Stimulated activated CD8-positive, alpha-beta memory T cell treated with anti-CD3 and anti-CD28 coated beads, Interleukin-15, amount 100 ng/mL, for 24 hours (primary cell): ENCODE results near the gene NEDD4L.

Experiments
- DNase-seq: peaks from one replicate; pipeline ENCODE4 v3.0.0-alpha.2; 2020; ENCODE audit warnings: low read depth

NEDD4L gene

DNA sequence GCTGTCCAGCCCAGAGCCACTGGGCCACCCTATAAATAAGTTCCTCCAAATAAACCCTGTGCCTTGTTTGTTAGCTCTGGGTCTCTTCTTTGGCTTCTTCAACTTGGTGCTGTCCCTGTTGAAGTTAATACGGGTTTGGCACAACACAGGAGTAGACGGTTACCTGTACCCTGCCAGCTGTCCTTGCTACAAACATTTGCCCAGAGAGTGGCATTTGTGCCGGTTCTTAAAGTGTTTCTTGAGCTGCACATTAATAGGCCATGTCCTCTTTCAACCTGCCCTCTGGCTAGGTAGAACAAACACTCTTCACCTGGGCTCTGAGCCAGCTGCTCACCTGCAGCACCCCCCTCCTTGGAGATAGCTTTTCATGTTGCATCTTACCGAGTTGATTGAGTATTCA lies 139.2 kb downstream of the NEDD4L start:
- no peak for DNase-seq

DNA sequence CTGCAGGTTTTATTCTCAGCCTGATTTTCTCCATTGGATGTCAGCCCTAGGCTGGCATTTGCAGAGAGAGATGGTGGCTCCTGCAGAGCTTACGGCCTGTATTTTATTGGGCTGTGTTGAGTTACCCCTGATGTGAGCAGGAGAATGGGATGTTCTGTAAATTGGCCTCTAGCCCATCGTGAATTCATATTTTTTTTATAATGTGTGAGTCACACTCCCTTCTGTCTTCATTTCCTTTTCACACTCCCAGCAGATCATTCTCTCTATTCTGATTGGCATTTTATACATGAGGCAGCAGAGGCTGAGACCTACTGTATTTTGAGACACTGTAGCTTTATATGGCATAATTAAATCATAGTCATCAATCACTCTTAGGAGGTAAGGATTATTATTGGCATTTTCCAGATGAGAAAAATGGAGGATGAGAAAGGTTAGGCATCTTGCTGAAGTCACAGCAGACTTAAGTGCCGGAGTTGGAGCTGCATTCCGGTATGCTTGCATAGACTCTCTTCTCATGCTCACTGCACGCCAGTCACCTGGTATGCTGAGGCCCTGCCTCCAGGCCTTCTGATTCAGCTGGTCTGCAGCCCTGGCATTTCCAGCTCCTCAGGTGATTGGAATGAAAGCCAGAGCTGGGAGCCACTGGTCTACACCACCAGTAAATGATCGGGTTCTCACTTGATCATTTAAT lies 142.4 kb downstream of the NEDD4L start:
- DNase-seq = no peak

GRCh38 chr18:58187674-58188073 lies 143.6 kb downstream of the NEDD4L start:
- no peak for DNase-seq

DNA sequence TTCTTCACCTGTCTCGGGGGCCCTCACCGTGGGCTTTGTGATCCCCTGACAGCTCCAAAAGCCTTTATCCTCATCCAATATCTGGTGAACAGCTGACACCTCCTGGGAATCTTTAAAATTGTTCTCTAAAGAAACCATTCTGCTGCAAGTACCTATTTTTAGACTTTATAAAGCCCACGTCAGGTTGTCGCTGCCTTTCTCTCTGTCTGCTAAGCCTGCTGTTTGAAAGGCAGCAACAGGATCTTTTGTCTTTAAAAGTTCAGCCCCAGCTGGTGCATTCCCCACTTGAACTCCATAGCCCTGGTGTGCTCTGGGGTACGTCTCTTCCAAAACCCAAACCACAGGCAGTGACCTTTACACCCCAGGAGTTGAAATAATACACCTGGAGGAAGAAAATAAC lies 145.0 kb downstream of the NEDD4L start:
- no peak for DNase-seq

- no peak for DNase-seq
Measured at GRCh38 chr18:58190842-58191530, 147.0 kb downstream of the NEDD4L start.

DNA sequence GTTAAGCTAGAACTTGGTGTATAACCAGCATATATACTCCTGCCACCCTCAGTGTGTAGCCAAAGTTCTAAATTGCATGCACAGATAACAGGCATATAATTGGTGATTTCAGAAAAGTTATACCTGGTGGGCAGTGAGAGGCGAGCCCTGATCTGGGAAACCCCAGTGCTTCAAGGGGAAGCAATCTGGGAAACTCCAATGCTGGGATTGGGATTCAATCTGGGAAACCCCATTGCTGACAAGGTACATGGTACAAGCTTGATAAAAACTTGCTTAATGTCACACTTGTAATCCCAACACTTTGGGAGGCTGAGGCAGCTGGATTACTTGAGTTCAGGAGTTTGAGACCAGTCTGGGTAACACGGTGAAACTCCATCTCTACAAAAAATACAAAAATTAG lies 147.6 kb downstream of the NEDD4L start:
- DNase-seq = no peak

DNA sequence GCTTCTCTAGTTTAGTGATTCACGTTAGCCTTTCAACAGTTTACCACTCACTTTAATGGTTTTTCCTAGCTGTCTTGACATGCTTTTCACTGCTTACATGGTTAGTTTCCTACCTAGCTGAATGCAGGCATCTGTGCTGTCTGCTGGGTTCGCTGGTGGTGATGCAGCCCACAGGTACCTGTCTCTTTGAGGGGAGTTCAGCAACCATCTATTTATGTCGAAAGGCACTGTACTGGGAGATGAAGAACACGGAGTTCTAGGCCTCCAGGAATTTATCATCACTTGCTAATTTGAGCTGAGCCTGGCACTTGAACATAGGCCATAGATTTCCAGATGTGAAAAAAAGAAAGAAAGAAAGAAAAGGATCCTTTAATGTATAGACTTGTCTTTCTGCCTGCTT lies 148.5 kb downstream of the NEDD4L start:
- no peak for DNase-seq

- DNase-seq = no peak
Measured at GRCh38 chr18:58194028-58194427, 150.0 kb downstream of the NEDD4L start.

- no peak for DNase-seq
Measured at GRCh38 chr18:58195278-58195765, 151.3 kb downstream of the NEDD4L start.

GRCh38 chr18:58196164-58196563 lies 152.1 kb downstream of the NEDD4L start:
- no peak for DNase-seq

- DNase-seq = no peak
Measured at GRCh38 chr18:58196881-58197872, 153.2 kb downstream of the NEDD4L start.

GRCh38 chr18:58201268-58201667 lies 157.2 kb downstream of the NEDD4L start:
- no peak for DNase-seq

- no peak for DNase-seq
Measured at GRCh38 chr18:58201733-58202730, 158.0 kb downstream of the NEDD4L start.

GRCh38 chr18:58204776-58205442 lies 160.9 kb downstream of the NEDD4L start:
- DNase-seq = no peak

GRCh38 chr18:58205443-58206160 lies 161.6 kb downstream of the NEDD4L start:
- no peak for DNase-seq

DNA sequence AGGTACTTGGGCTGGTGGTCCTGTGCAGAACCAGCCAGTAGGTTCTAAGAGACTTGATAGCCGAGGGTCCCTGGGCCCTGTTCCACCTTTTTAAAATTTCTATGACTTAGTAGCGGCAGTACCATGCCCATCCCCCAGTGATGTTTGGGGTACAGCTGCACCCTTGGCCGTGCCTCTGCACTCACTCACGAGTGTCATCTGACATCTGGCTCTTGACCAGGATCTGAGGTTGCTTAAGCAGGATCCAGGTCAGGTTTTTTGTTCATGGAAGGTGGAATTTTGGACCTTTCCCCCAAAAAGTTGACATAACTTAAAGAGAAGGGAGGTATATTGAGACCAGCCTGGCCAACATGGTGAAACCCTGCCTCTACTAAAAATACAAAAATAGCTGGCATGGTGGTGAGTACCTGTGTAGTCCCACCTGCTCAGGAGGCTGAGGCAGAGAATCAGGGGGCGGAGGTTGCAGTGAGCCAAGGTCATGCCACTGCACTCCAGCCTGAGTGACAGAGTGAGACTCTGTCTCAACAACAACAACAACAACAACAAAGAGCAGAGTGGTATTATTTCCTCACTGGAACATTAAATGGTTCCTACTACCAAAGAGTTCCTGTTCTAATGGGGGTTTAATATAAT lies 163.6 kb downstream of the NEDD4L start:
- DNase-seq = no peak

DNA sequence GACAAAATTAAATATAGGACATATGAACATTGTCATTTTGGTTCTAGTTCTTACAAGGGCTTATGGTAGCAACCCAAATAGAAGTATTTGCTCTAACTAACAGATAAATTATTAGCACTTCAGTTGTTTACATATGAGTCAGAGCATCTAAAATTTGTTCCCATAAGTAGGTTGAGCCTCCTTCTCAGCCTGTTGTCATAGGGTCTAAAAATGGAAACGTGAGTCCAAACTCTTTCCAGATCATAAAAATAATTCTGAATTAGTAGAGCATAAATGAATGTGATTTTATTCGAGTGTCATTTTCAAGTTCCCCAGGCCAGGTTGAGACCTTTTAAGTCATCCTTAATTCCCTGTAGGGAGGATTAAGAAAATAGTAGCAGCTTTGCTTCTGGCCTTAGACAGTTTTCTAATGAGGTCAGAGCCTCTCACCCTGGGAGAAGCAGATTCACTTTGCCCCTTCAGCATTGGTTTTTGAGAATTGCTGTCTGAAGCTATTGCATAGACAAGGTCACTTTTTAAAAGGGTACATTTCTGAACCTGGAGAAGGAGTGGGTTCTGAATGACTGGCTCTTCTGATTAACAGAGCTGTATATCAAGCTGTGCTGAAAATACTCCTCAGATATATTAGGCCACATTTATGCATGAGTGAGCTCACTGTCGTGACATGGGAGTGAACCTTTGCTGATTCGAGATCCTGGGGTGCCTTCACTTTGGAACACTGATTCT lies 164.3 kb downstream of the NEDD4L start:
- no peak for DNase-seq

- no peak for DNase-seq
Measured at GRCh38 chr18:58209326-58209725, 165.3 kb downstream of the NEDD4L start.

DNA sequence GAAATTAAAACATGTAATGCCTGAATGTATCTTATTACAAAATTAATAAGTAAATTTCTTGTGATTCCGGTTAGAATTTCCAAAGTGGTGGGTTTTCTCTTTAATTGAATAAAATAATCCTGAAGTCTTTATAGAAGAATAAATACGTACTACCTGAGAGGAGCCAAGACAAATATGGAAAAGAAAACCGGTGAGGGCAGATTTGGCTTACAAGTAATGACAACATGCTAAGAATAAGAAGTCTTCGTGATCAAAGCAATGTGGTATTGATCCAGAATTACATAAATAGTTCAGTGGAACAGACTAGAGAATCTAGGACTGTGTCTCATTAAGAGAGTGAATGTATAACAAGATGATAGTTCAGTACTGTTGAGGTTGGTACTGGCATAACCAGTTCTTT lies 167.5 kb downstream of the NEDD4L start:
- no peak for DNase-seq
